HG03108 (cell line): ENCODE data around the gene SPTBN4.
"Not testable (repeated sequence)": the region's sequence is repeated elsewhere in the genome, so short reads cannot be mapped to it uniquely, and the experiment has no call there.

Experiments
- ATAC-seq: cut with Tn5 transposase; IDR thresholded peaks from one replicate; pipeline ENCODE4 v1.9.1; 2021; ENCODE audit warnings: moderate library complexity; ENCODE audit not compliant: unreplicated experiment

SPTBN4 gene

DNA sequence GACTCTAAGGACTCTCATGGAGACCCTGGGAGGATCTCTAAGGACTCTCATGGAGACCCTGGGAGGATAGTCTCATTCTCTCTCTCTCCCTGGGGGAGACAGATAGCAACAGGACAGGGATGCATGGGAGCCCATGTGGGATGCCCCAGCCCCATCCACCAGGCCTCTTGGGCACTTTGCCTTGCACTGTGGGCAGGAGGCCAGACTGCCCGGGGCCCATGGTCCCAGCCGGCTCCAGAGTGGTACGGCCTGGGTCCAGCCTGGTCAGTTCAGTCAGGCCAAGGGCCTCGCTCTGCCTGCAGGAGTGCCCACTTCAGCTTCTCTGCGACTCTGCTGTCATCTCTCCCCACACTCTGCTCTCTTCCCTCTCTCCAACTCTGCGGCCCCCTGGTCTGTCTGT is 61.3 kb downstream of the SPTBN4 start:
- no peak for ATAC-seq

DNA sequence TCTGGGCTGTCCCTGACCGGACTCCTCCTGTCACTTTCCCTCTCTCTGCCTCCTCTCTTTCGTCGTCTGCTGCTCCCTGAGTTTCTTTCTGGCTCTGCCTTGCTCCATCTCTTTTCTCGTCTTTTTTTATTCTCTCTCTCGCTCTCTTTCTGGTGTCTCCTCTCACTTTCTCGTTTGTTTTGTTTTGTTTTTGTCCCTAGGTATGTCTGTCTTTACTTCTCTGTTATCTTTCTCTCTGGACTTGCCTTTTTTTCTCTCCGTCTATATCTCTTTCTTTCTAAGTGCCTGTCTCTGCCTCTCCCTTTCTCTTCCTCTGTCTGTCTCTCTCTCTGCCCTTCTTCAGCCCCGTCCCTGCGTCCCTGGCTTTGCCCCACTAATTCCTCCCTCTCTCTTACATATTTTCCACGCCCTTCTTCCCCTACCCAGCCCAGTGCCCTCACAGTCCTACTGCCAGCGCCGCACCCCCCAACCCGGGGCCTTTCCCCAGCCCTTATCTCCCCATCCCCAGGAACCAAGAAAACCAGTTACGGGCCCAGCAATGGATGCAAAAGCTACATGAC is 61.8 kb downstream of the SPTBN4 start:
- no peak for ATAC-seq

DNA sequence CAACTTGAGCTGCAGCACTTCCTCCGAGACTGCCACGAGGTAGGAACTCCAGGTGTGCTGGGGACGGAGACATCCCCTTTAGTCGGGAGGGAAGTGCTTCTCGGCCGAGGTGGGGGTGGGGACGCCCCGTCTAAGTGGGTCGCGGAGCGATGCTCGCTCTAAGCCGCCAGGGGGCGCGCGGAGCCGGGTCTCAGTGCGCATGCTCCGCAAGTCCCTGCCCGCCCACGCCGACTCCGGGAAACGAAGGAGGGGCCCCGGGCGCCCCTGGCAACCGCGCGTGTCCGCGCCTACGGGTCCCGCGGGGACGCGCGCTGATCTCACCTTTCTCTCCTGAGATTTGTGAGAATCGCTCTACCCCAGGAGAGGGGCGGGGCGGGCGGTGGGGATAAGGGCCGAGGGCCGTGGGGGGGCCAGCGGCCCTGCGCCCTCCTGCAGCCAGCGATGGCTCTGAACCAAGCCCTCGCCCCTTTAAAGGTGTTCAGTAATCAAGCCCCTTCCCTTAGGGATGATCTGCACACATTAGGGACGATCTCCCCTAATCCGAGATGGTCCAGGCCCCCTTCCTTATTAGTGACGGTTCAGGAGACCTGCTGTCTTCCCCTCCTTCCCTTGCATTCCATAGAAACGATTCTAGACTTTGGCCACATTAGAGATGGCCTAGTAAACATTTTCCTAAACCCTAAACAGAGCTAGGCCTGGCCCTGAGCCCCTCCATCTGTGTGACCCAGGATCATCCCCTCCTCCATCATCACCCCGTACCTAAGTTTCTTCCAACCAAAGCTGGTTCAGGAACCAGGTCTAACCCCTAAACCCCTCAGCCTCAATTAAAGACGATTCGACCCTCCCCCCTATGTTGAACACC is 62.5 kb downstream of the SPTBN4 start:
- no peak for ATAC-seq

DNA sequence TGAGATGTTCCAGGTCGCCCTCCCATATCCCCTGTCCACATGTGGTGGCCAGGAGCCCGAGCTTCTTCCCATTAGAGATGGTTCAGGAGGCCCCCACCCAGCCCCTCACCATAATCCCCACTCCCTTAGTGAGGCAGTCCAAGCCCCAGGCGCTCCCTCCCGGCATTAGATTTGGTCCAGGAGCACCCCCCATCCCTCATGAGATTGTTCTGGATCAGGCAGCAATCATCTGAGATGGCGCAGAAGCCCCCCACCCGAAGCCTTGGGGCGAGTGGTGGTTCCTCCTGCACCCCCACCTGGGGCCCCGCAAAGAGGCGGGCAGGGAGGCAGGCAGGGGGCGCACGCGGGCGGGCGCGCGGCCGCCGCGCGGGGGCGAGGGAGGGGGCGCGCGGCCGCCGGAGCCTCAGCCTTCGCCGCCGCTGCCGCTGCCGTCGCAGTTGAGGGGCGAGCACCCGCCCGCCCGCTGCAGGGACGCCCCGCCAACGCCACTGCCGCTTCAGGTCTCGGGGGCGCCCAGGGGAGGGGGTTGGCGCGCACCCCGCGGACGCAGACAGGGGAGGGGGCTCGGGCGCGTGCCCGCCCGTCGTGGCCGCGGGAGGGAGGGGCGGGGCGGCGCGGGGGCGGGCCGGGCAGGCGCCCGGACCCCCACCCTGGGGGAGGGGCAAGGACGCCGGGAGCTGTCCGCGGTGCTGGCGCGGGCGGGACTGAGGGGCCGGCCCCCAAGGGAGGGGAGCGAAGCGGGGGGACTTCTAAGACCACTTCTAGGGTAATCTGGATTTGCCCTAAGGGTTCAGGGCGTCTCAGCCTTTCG is 63.5 kb downstream of the SPTBN4 start:
- no peak for ATAC-seq

DNA sequence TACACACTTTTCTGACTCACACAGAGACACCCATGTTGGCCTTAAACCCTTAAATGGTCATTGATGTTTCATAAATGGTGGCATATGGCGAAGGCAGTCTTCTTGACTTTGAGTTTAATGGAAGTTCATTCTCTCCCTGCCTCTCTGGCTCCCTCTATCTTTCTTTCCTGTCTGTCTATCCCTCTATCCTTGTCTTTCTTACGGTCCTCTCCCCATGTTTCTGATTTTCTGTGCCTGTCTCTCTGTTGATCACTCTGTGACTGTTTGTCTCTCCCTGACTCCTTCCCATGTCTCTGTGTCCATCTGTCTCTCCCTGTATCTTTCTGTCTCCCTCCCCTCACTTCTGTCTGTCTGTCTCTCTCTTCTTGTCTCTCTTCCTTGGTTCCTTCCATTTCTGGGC is 66.7 kb downstream of the SPTBN4 start:
- ATAC-seq, result no peak

DNA sequence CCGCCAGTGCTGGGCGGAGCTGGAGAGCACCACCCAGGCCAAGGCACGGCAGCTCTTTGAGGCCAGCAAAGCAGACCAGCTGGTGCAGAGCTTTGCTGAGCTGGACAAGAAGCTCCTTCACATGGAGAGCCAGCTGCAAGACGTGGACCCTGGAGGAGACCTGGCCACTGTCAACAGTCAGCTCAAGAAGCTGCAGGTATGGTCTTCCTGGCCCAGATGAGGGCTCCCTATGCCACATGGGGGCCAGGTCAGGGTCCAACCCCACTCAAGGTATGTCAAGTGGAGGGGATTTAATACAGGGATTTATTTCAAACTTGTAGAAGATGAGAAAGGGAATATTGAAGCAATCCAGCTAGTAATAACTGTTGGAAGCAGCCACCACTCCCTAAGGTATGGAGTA is 67.3 kb downstream of the SPTBN4 start:
- ATAC-seq, result no peak

DNA sequence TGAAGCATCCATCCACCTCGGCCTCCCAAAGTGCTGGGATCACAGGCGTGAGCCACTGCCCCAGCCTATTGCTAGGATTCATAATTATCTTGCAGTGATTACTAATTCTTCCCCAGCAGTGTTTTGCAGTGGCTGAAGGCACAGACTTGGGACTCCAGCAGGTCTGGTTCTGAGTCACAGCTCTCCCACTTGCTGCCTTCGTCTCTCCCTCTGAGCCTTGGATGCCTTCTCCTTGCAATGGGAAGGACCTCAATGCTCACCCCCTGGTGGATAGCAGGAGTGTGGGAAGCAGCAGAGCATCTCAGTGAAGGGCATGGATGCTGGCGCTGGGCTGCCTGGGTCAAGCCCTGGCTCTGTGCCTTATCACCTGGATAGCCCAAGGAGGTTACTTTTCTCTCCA is 72.3 kb downstream of the SPTBN4 start:
- no peak for ATAC-seq

DNA sequence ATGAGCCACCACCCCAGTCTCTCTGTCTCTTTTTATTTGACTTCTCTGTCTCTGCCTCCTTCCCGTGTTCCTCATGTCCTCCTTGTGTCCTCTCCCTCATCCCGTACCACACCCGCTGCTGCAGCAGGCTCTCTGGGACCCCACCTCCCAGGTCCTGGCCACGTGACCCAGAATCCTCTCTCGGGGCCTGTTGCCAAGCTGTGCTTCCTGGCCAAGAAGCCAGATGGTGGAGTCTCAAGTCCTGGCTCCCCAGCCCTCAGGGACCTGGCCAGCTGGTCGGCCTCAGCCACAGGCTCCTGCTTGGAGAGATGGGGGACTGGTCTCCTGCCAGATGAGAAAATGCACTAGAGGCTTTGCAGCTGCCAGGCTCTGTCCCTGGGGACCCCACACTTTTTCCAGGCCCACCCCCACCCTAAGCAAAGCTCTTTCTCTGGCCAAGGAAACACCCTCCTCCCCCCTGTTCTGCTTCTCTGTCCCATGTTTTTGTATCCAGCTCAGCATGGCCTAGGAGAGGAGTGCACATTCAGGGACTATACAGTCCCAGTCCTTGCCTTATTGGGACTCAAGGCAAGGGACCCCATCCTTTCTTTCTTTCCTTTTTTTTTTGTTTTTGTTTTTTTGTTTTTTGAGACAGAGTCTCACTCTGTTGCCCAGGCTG is 75.5 kb downstream of the SPTBN4 start:
- ATAC-seq, result no peak

DNA sequence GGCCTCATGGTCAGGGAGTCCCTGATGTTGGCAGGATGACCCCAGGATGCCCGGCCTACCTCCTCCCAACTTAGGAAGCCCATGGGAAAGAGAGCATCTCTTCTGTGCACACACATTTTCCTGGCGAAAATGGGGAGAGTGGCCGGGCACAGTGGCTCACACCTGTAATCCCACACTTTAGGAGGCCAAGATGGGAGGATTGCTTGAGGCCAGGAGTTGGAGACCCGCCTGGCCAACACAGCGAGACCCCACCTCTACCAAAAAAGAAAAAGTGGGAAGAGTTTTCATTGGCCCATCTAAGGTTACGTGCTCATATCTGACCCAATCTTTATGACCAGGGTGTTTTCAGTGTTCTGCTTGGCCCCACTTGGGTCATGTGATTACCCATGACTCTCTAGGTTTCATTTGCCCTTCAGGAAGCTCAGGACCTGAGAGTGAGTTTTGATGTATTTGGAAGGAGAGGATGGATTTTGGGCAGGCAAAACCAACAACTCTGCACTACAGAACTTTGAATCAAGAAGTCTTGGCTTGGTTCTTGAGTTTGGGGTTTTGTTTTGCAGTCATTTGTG is 76.3 kb downstream of the SPTBN4 start:
- no peak for ATAC-seq

DNA sequence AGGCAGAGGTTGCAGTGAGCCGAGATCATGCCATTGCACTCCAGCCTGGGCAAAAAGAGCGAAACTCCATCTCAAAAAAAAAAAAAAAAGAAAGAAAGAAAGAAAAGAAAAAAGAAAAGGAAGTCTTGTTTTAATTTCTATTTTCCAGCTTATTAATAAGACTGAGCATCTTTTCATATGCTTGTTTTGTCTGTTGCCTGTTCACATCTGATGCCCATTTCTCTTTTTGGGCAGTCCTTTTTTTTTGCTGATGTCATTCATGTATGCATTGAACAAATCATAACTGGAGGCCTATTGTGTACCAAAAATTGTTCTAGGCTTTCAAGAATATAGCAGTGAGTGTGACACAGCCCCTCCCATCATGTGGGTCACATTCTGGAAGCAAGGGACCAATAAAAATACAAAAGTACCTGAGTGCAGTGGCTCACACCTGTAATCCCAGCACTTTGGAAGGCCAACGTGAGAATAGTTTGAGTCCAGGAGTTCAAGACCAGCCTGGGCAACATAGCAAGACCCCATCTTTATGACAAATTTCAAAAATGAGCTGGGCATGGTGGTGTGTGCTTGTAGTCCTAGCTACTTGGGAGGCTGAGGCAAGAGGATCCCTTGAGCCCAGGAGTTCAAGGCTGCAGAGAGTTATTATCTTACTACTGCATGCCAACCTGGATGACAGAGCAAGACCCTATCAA is 79.5 kb downstream of the SPTBN4 start:
- not testable (repeated sequence) for ATAC-seq

DNA sequence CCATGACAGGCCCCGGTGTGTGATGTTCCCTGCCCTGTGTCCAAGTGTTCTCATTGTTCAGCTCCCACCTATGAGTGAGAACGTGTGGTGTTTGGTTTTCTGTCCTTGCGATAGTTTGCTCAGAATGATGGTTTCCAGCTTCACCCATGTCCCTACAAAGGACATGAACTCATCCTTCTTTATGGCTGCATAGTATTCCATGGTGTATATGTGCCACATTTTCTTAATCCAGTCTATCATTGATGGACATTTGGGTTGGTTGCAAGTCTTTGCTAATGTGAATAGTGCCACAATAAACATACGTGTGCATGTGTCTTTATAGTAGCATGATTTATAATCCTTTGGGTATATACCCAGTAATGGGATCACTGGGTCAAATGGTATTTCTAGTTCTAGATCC is 80.4 kb downstream of the SPTBN4 start:
- ATAC-seq, result not testable (repeated sequence)

DNA sequence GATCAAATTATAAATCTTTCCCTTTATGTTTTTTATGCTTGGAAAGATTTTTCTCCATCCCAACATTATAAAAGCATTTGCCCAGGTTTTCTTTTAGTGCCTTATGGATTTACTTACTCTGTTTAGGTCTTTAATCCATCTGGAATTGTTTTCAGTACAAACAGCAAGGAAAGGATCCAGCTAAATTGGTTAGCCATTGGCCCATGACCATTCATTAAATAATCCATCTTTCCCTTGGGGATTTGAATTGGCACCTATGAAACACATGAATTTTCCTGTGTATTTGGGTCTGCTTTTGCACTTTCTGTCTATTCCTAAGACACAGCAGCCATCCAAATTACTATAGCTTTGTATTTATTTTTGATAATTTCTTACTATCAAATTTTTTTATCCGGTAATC is 81.0 kb downstream of the SPTBN4 start:
- no peak for ATAC-seq

DNA sequence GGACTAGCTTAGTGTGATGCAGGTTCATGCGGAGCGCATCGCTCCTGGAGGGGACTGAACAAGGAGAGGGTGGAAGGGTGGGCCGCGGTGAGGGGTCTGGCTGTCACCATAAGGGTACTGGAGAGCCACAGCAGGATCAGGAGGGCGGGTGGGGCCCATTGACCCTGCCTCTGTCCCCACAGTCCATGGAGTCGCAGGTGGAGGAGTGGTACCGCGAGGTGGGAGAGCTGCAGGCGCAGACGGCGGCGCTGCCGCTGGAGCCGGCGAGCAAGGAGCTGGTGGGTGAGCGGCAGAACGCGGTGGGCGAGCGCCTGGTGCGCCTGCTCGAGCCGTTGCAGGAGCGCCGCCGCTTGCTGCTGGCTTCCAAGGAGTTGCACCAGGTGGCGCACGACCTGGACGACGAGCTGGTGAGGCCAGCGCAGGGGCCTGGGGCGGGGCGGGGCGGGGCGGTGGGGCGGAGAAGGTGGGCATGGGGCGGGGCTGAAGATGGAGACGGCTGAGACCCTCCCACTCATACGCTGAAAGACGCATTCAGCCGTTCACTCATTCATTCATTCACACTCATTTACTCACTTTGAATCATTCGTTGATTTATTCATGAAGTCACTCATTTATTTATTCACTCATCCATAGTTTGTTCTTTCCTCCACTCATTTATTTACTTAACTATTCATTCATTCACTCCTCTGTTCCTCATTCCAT is 82.4 kb downstream of the SPTBN4 start:
- ATAC-seq, result no peak

DNA sequence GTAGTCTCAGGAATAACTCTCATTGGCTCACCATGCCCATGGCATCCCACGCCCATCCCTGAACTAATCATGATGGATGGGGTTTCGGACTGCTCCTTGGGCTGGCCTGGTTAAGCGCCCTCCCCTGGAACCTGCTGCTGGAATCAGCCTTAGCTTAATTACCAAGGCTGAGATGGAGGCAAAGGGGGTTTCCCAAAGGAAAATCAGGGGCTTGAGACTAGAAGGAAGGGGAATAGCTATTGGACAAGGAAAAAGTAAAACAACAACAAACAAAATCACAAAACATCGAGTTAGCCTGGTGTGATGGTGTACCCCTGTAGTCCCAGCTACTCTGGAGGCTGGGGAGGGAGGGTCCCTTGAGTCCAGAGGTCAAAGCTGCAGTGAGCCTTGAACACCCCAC is 84.2 kb downstream of the SPTBN4 start:
- ATAC-seq, result no peak

DNA sequence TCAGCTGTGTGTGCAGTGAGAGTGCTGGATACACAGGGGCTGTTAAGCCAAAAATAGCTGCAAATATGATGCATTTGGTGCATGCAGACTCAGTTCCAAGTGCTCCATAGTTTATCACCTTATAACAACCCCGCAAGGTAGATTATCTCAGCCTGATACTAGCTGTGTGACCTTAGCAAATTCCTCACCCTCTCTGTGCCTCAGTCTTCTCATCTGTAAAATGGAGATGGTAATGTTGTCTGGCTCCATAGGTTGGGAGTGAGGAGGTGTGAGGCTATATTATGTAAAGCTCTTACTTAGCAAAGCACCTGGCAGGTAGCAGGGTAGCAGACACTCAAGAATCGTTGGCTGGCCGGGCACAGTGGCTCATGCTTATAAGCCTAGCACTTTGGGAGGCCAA is 86.0 kb downstream of the SPTBN4 start:
- ATAC-seq, result no peak

DNA sequence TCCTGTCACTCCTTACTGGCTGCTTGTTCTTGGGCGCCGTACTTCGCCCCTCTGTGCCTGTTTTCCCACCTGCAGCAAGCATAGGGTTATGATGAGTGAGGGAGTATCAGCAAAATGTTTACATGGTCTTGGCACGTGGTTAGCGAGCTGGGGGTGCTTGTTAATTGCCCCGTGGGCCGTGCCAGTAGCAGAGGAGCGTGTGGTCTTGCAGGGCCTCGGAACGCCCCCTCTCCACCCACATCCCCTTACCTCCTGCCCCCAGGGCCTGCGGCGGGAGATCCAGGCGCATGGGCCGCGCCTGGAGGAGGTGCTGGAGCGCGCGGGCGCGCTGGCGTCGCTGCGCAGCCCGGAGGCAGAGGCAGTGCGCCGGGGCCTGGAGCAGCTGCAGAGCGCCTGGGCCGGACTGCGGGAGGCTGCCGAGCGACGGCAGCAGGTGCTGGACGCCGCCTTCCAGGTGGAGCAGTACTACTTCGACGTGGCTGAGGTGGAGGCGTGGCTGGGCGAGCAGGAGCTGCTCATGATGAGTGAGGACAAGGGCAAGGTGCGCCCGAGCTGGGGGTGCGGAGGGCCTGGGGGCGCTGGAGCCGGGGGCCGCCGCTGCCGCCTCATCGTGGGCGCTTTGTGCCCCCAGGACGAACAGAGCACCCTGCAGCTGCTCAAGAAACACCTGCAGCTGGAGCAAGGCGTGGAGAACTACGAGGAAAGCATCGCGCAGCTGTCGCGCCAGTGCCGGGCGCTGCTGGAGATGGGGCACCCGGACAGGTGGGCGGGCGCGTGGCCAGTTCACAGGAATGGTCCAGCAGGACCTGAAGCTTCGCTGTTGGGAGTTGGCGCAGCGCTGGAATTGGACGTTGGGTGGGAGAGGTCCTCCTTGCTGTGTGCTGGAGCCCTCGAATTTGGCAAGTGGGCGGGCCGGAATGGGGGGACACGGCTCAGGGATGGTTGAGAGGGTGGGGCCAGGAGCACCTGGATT is 87.4 kb downstream of the SPTBN4 start:
- no peak for ATAC-seq

DNA sequence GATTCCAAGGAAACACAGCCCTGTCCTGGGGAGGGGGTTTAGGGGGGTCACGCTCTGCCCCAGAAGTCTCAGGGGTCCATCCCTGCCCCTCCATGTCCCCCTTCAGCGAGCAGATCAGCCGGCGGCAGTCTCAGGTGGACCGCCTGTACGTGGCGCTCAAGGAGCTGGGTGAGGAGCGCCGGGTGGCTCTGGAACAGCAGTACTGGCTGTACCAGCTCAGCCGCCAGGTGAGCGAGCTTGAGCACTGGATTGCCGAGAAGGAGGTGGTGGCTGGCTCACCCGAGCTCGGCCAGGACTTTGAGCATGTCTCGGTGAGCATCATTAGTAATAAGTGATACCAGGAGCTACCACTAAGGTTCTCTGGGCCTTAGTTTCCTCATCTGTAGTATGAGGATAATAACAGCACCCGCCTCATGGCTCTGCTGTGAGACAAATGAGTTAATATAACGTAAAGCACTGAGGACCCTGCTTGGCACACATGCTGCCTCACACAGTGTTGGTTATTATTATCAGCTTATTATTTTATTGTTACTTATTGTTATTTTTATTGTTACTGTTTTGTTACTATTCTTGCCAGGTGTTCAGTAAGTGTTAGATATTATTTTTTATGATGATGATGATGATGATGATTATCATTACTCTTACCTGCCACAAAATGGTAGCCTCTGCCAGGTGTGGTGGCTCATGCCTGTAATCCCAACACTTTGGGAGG is 89.3 kb downstream of the SPTBN4 start:
- ATAC-seq, result no peak

DNA sequence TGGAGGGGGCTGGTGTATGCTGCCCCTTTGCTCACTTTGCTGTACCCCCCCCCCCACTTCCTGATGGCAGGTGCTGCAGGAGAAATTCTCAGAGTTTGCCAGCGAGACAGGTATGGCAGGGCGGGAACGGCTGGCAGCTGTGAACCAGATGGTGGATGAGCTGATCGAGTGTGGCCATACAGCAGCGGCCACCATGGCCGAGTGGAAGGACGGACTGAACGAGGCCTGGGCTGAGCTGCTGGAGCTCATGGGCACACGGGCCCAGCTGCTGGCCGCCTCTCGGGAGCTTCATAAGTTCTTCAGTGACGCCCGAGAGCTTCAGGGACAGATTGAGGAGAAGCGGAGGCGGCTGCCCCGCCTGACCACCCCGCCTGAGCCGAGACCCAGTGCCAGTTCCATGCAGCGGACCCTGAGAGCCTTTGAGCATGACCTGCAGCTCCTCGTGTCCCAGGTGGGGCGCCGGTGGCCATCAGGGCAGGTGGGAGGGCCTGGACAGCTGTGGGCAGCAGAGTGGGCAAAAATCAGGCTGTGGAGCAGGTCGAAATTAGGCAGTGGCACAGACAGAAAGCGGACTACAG is 90.2 kb downstream of the SPTBN4 start:
- ATAC-seq, result no peak
